22Rv1 (cell line): ENCODE measurements around the gene CDC25B.

Source experiments
- H3K27ac ChIP-seq: fragments of 450-650 bp; 2 replicates; pipeline ENCODE4 v1.5.1; 2017
- ZFX ChIP-seq: fragments of 450-650 bp; IDR thresholded peaks from 2 replicates; pipeline ENCODE4 v1.6.1; 2017; ENCODE audit warnings: antibody characterized with exemption, borderline replicate concordance
- TF ChIP-seq, protein P1 (sequence below): fragments of 450-650 bp; IDR thresholded peaks from 2 replicates; pipeline ENCODE4 v1.5.1; 2017; ENCODE audit warnings: mild to moderate bottlenecking

The CDC25B gene

GRCh38 chr20:3783511-3784195 is 12.5 kb upstream of the CDC25B start:
- H3K27ac ChIP-seq, result peak overlapping the region; percentile 80
- no peak for TF ChIP-seq ZFX
- TF ChIP-seq, protein P1, sequence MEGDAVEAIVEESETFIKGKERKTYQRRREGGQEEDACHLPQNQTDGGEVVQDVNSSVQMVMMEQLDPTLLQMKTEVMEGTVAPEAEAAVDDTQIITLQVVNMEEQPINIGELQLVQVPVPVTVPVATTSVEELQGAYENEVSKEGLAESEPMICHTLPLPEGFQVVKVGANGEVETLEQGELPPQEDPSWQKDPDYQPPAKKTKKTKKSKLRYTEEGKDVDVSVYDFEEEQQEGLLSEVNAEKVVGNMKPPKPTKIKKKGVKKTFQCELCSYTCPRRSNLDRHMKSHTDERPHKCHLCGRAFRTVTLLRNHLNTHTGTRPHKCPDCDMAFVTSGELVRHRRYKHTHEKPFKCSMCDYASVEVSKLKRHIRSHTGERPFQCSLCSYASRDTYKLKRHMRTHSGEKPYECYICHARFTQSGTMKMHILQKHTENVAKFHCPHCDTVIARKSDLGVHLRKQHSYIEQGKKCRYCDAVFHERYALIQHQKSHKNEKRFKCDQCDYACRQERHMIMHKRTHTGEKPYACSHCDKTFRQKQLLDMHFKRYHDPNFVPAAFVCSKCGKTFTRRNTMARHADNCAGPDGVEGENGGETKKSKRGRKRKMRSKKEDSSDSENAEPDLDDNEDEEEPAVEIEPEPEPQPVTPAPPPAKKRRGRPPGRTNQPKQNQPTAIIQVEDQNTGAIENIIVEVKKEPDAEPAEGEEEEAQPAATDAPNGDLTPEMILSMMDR, result no peak

- no peak for TF ChIP-seq ZFX
- TF ChIP-seq, protein P1, result no peak
- peak overlapping the region; percentile 80 for H3K27ac ChIP-seq
Observed at GRCh38 chr20:3784216-3784853, 11.8 kb upstream of the CDC25B start.

DNA sequence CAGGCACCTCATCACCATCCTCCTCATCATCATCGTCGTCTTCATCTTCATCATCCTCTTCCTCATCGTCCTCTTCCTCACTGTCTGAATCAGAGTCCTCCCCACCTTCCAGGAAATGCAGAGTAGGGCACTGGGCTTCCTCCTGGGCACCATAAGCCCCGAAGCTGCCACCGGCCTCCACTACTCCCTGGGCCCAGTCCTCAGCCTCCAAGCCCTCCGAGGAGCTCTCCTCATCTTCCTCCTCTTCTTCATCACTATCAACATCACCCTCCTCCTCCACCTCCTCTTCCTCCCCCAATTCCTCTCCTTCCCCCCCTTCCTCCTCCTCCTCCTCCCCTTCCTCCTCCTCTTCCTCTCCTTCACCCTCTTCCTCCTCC is 11.3 kb upstream of the CDC25B start:
- TF ChIP-seq, protein P1, result no peak
- TF ChIP-seq ZFX, result no peak
- peak overlapping the region; percentile 80 for H3K27ac ChIP-seq

- no peak for TF ChIP-seq ZFX
- TF ChIP-seq, protein P1, result 0 out of 2 replicates have a peak, but pooled peaks have one; percentile 7
- peak overlapping the region; percentile 80 for H3K27ac ChIP-seq
Observed at GRCh38 chr20:3785240-3786125, 10.6 kb upstream of the CDC25B start.

- H3K27ac ChIP-seq, result peak overlapping the region; percentile 80
- no peak for TF ChIP-seq ZFX
- TF ChIP-seq, protein P1, result no peak
Observed at GRCh38 chr20:3786126-3786484, 10.0 kb upstream of the CDC25B start.

DNA sequence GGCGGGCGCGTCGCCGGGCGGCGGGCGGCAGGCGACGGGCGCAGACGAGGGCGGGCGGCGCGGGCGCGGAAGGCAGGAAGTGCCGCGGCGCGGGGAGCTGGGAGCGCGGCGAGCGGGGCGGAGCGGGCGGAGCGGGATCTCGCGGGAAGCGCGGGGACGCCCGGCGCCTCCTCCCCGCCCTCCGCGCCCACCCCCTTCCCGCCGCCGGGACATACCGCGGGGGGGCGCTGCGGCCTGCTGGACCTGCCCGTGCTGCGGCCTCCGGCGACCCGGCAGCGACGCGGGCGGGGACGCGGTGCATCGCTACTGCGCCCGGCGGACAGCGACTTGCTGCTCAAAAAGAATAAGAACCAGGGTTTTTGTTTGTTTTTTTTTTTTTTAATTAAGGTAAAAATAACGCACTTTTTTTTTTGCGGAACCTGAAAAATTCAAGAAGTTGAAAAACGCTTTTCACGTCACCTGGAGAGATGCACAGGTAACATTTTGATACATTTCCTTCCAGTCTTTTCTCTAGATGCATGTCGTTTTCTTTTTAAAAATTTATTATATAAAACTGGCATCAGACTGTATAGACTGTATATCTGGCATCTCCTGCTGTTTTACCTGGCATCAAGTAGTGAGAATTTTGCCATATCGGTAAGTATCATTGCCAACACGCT is 9.3 kb upstream of the CDC25B start, which contains the start of gene CENPB:
CENPB (minus strand) TSS at position 76 of the 659 bp plus-strand sequence. CDS start 257 bp downstream, outside the sequence.
- no peak for TF ChIP-seq ZFX
- TF ChIP-seq, protein P1, result peak; percentile 97
- H3K27ac ChIP-seq, result peak within 1 kb of the TSS; percentile 80
